Adipose tissue (tissue), 3 donors: Measurements from ENCODE around the gene ZNF239. TPM values are rescaled to one million over a fixed set of nuclear protein-coding genes. Genes with fewer than 3 reads are reported as not detected.
"Not testable (repeated sequence)": the region's sequence is repeated elsewhere in the genome, so short reads cannot be mapped to it uniquely, and the experiment has no call there.

Experiments
- H3K27ac ChIP-seq: one replicate; pipeline ENCODE4 v1.5.1; 2013; ENCODE audit warnings: low read depth, low read length
- WGBS, 3 donors: extraction: QIAGEN DNeasy Blood & Tissue Kit; methylation state at CpG; one replicate each; pipeline ENCODE4 v1.1.7; 2013; 5-methylcytosine and 5-hydroxymethylcytosine counted together
- polyA plus RNA-seq, 3 donors: library from polyadenylated mRNA; stranded (reverse); fragments of 200-250 nt; gene quantifications; one replicate each; pipeline ENCODE4 v1.2.3, GENCODE V29; 2013
- donor health status: healthy with polysubstance abuse.
- donor health status: Bipolar disorder and iron deficiency.
- donor health status: healthy.

The ZNF239 gene
- 1 to 10 TPM; 1.6 to 2.8 (median 2.2) TPM for polyA plus RNA-seq

- H3K27ac ChIP-seq = no peak within 1 kb of the TSS
- 4 to 11% (median 8%) methylated on average over 62 to 78 of the region's 78 CpGs for WGBS, 3 donors
Observed at GRCh38 chr10:43574001-43574892, at the start of gene ZNF239. TSS of gene ZNF239 (minus strand) at chr10:43574616. CDS start at chr10:43558079, 16,537 bp downstream.

- no peak overlapping the region for H3K27ac ChIP-seq
- WGBS, 3 donors = 44 to 68% (median 52%) methylated on average over 3 of the region's 3 CpGs
Observed at GRCh38 chr10:43623351-43623750, 48.9 kb upstream of the ZNF239 start.

GRCh38 chr10:43622038-43622437, 47.6 kb upstream of the ZNF239 start:
- WGBS, 3 donors = 58 to 78% (median 65%) methylated on average over 2 of the region's 2 CpGs
- no peak overlapping the region for H3K27ac ChIP-seq

GRCh38 chr10:43619368-43619767, 45.0 kb upstream of the ZNF239 start:
- 94 to 95% (median 95%) methylated on average over 2 of the region's 2 CpGs for WGBS, 3 donors

GRCh38 chr10:43616697-43617370, 42.4 kb upstream of the ZNF239 start:
- no peak overlapping the region for H3K27ac ChIP-seq
- WGBS, 3 donors = 88 to 98% (median 92%) methylated on average over 6 of the region's 6 CpGs

More at GRCh38 chr10:43619368-43619767, 45.0 kb upstream of the ZNF239 start:
- H3K27ac ChIP-seq = no peak overlapping the region

GRCh38 chr10:43610636-43611035, 36.2 kb upstream of the ZNF239 start:
- no peak overlapping the region for H3K27ac ChIP-seq

GRCh38 chr10:43607199-43607573, 32.8 kb upstream of the ZNF239 start:
- H3K27ac ChIP-seq = no peak overlapping the region
- WGBS, 3 donors = 59 to 83% (median 80%) methylated on average over 10 of the region's 10 CpGs

GRCh38 chr10:43606323-43607198, 32.1 kb upstream of the ZNF239 start, which contains the start of gene ZNF485:
TSS of gene ZNF485 (plus strand) at chr10:43606438. CDS start at chr10:43607051, 613 bp downstream.
- WGBS, 3 donors = 1 to 3% (median 2%) methylated on average over 57 to 58 of the region's 58 CpGs

GRCh38 chr10:43605850-43606322, 31.5 kb upstream of the ZNF239 start:
- WGBS, 3 donors = 45 to 59% (median 58%) methylated on average over 12 of the region's 12 CpGs

More at GRCh38 chr10:43606323-43607198, 32.1 kb upstream of the ZNF239 start, which contains the start of gene ZNF485:
- H3K27ac ChIP-seq = no peak within 1 kb of the TSS

GRCh38 chr10:43601576-43601975, 27.2 kb upstream of the ZNF239 start:
- H3K27ac ChIP-seq = not testable (repeated sequence)
- 87 to 88% (median 87%) methylated on average over 6 of the region's 6 CpGs for WGBS, 3 donors

More at GRCh38 chr10:43605850-43606322, 31.5 kb upstream of the ZNF239 start:
- no peak overlapping the region for H3K27ac ChIP-seq

- WGBS, 3 donors = 61 to 87% (median 72%) methylated on average over 2 of the region's 2 CpGs
- no peak overlapping the region for H3K27ac ChIP-seq
Observed at GRCh38 chr10:43599333-43599732, 24.9 kb upstream of the ZNF239 start.

GRCh38 chr10:43598446-43598845, 24.0 kb upstream of the ZNF239 start:
- 57 to 69% (median 66%) methylated on average over 2 of the region's 2 CpGs for WGBS, 3 donors
- no peak overlapping the region for H3K27ac ChIP-seq

GRCh38 chr10:43596546-43596945, 22.1 kb upstream of the ZNF239 start:
- 81 to 87% (median 86%) methylated on average over 4 of the region's 4 CpGs for WGBS, 3 donors
- H3K27ac ChIP-seq = no peak overlapping the region

- WGBS, 3 donors = 45 to 77% (median 52%) methylated on average over 7 of the region's 7 CpGs
- no peak overlapping the region for H3K27ac ChIP-seq
Observed at GRCh38 chr10:43595739-43596298, 21.4 kb upstream of the ZNF239 start.

GRCh38 chr10:43594944-43595589, 20.7 kb upstream of the ZNF239 start:
- H3K27ac ChIP-seq = no peak overlapping the region
- 12 to 20% (median 15%) methylated on average over 8 of the region's 8 CpGs for WGBS, 3 donors

GRCh38 chr10:43591303-43591904, 17.0 kb upstream of the ZNF239 start:
- H3K27ac ChIP-seq = no peak overlapping the region
- WGBS, 3 donors = 79 to 90% (median 86%) methylated on average over 5 of the region's 5 CpGs

GRCh38 chr10:43586730-43587115, 12.3 kb upstream of the ZNF239 start:
- 68 to 81% (median 69%) methylated on average over 3 of the region's 3 CpGs for WGBS, 3 donors
- H3K27ac ChIP-seq = not testable (repeated sequence)
